Endodermal cell (in vitro differentiated cells): ENCODE measurements around the gene VDR. TPM values are rescaled to one million over a fixed set of nuclear protein-coding genes. Genes with fewer than 3 reads are reported as not detected.

Experiments
- DNase-seq: peaks from one replicate; pipeline ENCODE4 v3.0.0-alpha.2; 2017
- H3K27ac ChIP-seq: 2 replicates; pipeline ENCODE4 v1.5.1; 2013; ENCODE audit warnings: mild to moderate bottlenecking, low read depth, low read length, moderate library complexity
- H3K27me3 ChIP-seq: 2 replicates; pipeline ENCODE4 v1.6.1; 2013; ENCODE audit warnings: mild to moderate bottlenecking, low read length, moderate library complexity; ENCODE audit not compliant: insufficient read depth, control insufficient read depth, poor library complexity, severe bottlenecking
- H3K36me3 ChIP-seq: 2 replicates; pipeline ENCODE4 v1.7.0; 2013; ENCODE audit warnings: mild to moderate bottlenecking, low read length, moderate library complexity; ENCODE audit not compliant: control insufficient read depth, insufficient read depth
- H3K4me1 ChIP-seq: one replicate; pipeline ENCODE4 v1.7.0; 2013; ENCODE audit warnings: low read length; ENCODE audit not compliant: control insufficient read depth, insufficient read depth
- H3K4me3 ChIP-seq: 2 replicates; pipeline ENCODE4 v1.5.1; 2013; ENCODE audit warnings: mild to moderate bottlenecking, low read length, moderate library complexity
- H3K9ac ChIP-seq: 2 replicates; pipeline ENCODE4 v1.6.1; 2013; ENCODE audit warnings: mild to moderate bottlenecking, low read length, moderate library complexity; ENCODE audit not compliant: poor library complexity, severe bottlenecking; ENCODE audit errors: extremely low read depth
- H3K9me3 ChIP-seq: 2 replicates; pipeline ENCODE4 v1.6.1; 2013; ENCODE audit warnings: mild to moderate bottlenecking, low read length, moderate library complexity; ENCODE audit not compliant: control insufficient read depth
- H3K27ac Mint-ChIP-seq: 2 replicates; pipeline ENCODE4 v1.8.0; 2020; ENCODE audit warnings: mixed read lengths
- H3K27me3 Mint-ChIP-seq: 2 replicates; pipeline ENCODE4 v1.8.0; 2021; ENCODE audit warnings: mild to moderate bottlenecking, mixed read lengths; ENCODE audit not compliant: insufficient read depth
- H3K36me3 Mint-ChIP-seq: 2 replicates; pipeline ENCODE4 v1.8.0; 2020; ENCODE audit warnings: low read depth, mixed read lengths
- H3K4me1 Mint-ChIP-seq: 2 replicates; pipeline ENCODE4 v1.8.0; 2020; ENCODE audit warnings: mixed read lengths
- H3K4me3 Mint-ChIP-seq: 2 replicates; pipeline ENCODE4 v1.8.0; 2020; ENCODE audit warnings: mild to moderate bottlenecking, moderate library complexity, mixed read lengths
- H3K9me3 Mint-ChIP-seq: 2 replicates; pipeline ENCODE4 v1.8.0; 2020; ENCODE audit warnings: mild to moderate bottlenecking, mixed read lengths
- CTCF ChIP-seq: fragments of 200-600 bp; sonication (generic); conservative IDR thresholded peaks from 2 replicates; pipeline ENCODE4 v1.5.0; 2021; ENCODE audit warnings: antibody characterized with exemption, mild to moderate bottlenecking
- WGBS, 2 experiments: methylation state at CpG; one replicate each; pipeline versions ENCODE4 v1.1.5 to v1.1.7; 2013; ENCODE audit warnings: missing lambda C conversion rate in 2 of 2, mixed read lengths in 1 of 2; ENCODE audit not compliant: insufficient coverage in 1 of 2, insufficient read length in 1 of 2; 5-methylcytosine and 5-hydroxymethylcytosine counted together
- total RNA-seq, 2 donors: library from RNA; stranded (reverse); fragmentation: NEBNext Ultra II Directional in 1 of 2; extraction: Animal tissue kit (Norgen Biotek cat#: 25700) in 1 of 2; gene quantifications; 2 replicates in 1 of 2; 3 replicates in 1 of 2; pipeline ENCODE4 v1.2.1, GENCODE V29; 2021

Gene VDR
- total RNA-seq, 2 donors from 2014 or later, result 0.04 TPM; not detected in 1

- Histone ChIP-seq H3K9ac (no peak overlapping the region), H3K36me3 (peaks cover 67% of the 10 kb centered on the region), H3K4me1 (no peaks in the 10 kb centered on the region), H3K9me3 (no peaks in the 10 kb centered on the region), H3K27ac (no peak overlapping the region), H3K4me3 (no peak overlapping the region), H3K27me3 (no peaks in the 10 kb centered on the region)
- TF ChIP-seq CTCF, result no peak
- Mint-ChIP-seq H3K27ac (no peak overlapping the region), H3K36me3 (peaks cover 47% of the 10 kb centered on the region), H3K4me1 (peaks cover 1% of the 10 kb centered on the region), H3K27me3 (no peaks in the 10 kb centered on the region), H3K9me3 (no peaks in the 10 kb centered on the region), H3K4me3 (no peak overlapping the region)
- 96% methylated on average over 22 of the region's 22 CpGs; no CpG with 5 or more reads in 1 of the 2 experiments for WGBS, 2 experiments
- DNase-seq, result no peak
Observed at GRCh38 chr12:47795814-47796411, 108.9 kb downstream of the VDR start.

- peaks cover 51% of the 10 kb centered on the region for H3K36me3 Mint-ChIP-seq
- WGBS, 2 experiments, result 92 to 99% methylated on average over 10 to 21 of the region's 21 CpGs
Observed at GRCh38 chr12:47795121-47795813, 109.5 kb downstream of the VDR start.

GRCh38 chr12:47794679-47795078, 110.1 kb downstream of the VDR start:
- peaks cover 74% of the 10 kb centered on the region for H3K36me3 ChIP-seq
- Mint-ChIP-seq H3K4me1 (peaks cover 1% of the 10 kb centered on the region), H3K27ac (no peak overlapping the region), H3K27me3 (no peaks in the 10 kb centered on the region), H3K9me3 (no peaks in the 10 kb centered on the region), H3K36me3 (peaks cover 52% of the 10 kb centered on the region), H3K4me3 (no peak overlapping the region)
- no peaks in the 10 kb centered on the region for H3K9me3 ChIP-seq
- WGBS, 2 experiments, result 97 to 100% methylated on average over 3 to 9 of the region's 9 CpGs
- DNase-seq, result no peak
- TF ChIP-seq CTCF, result no peak
- no peaks in the 10 kb centered on the region for H3K27me3 ChIP-seq
- H3K4me3 ChIP-seq, result no peak overlapping the region
- no peak overlapping the region for H3K9ac ChIP-seq
- no peaks in the 10 kb centered on the region for H3K4me1 ChIP-seq
- no peak overlapping the region for H3K27ac ChIP-seq

More at GRCh38 chr12:47795121-47795813, 109.5 kb downstream of the VDR start:
- no peak for TF ChIP-seq CTCF
- Mint-ChIP-seq H3K27ac (no peak overlapping the region), H3K9me3 (no peaks in the 10 kb centered on the region), H3K4me3 (no peak overlapping the region), H3K4me1 (peaks cover 1% of the 10 kb centered on the region), H3K27me3 (no peaks in the 10 kb centered on the region)
- no peaks in the 10 kb centered on the region for H3K27me3 ChIP-seq
- no peaks in the 10 kb centered on the region for H3K4me1 ChIP-seq
- DNase-seq, result no peak
- no peak overlapping the region for H3K9ac ChIP-seq
- no peak overlapping the region for H3K4me3 ChIP-seq
- H3K9me3 ChIP-seq, result no peaks in the 10 kb centered on the region
- H3K36me3 ChIP-seq, result peaks cover 73% of the 10 kb centered on the region
- H3K27ac ChIP-seq, result no peak overlapping the region
